Measurements from ENCODE around the gene GDF2.

GRCh38 chr10:47299611-47300428, 22.4 kb upstream of the GDF2 start, which contains the start of gene GDF10:
- TF ChIP-seq POLR2AphosphoS5 (IDR thresholded peaks at IDR 0.05; ENCODE audit: borderline replicate concordance, low read depth, low read length) (no peak), EZH2 (IDR thresholded peaks at IDR 0.05) (no peak)
